ENCODE results near the gene CERT1.
"Not testable (repeated sequence)": the region's sequence is repeated elsewhere in the genome, so short reads cannot be mapped to it uniquely, and the experiment has no call there.

The CERT1 gene

DNA sequence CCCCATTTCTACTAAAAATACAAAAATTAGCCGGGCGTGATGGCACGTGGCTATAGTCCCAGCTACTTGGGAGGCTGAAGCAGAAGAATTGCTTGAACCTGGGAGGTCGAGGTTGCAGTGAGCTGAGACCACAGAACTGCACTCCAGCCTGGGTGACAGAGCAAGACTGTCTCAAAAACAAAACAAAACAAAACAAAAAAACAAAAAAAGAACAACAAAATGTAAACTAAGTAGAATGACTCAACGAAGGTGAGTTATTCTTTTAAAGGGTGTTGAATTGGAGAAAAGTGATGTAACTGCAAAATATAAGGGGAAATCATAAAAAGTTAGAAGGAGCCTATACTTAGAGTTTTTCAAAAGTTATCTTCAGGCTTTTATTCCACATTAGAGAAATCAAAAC lies 6.3 kb downstream of the CERT1 start:
- H3K27ac ChIP-seq (ENCODE audit: extremely low read depth, low read depth, low read length); CTCF ChIA-PET; POLR2A ChIA-PET; H3K36me3 ChIP-seq (ENCODE audit: control insufficient read depth in 2 of 2, insufficient read depth in 1 of 2, low read length in 2 of 2); H3K4me3 ChIP-seq (ENCODE audit: low read depth, low read length); H3K4me1 ChIP-seq (ENCODE audit: control insufficient read depth, insufficient read depth, low read length); H3K9me3 ChIP-seq (ENCODE audit: control insufficient read depth, insufficient read depth, low read depth, low read length): not testable (repeated sequence)

DNA sequence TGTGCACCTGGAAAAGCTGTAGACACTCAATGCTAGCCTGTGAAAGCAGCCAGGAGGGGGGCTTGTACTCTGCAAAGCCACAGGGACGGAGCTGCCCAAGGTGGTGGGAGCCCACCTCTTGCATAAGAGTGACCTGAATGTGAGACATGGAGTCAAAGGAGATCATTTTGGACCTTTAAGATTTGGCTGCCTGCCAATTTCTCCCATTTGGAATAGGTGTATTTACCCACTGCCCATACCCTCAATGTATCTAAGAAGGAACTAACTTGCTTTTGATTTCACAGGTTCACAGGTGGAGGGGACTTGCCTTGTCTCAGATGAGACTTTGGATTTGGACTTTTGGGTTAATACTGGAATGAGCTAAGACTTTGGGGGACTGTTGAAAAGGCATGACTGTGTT lies 12.6 kb downstream of the CERT1 start:
- POLR2A ChIA-PET; CTCF ChIA-PET; H3K27ac ChIP-seq (ENCODE audit: extremely low read depth, low read depth, low read length); H3K9me3 ChIP-seq (ENCODE audit: control insufficient read depth, insufficient read depth, low read depth, low read length); H3K4me1 ChIP-seq (ENCODE audit: control insufficient read depth, insufficient read depth, low read length); H3K36me3 ChIP-seq (ENCODE audit: control insufficient read depth in 2 of 2, insufficient read depth in 1 of 2, low read length in 2 of 2); H3K4me3 ChIP-seq (ENCODE audit: low read depth, low read length): not testable (repeated sequence)

DNA sequence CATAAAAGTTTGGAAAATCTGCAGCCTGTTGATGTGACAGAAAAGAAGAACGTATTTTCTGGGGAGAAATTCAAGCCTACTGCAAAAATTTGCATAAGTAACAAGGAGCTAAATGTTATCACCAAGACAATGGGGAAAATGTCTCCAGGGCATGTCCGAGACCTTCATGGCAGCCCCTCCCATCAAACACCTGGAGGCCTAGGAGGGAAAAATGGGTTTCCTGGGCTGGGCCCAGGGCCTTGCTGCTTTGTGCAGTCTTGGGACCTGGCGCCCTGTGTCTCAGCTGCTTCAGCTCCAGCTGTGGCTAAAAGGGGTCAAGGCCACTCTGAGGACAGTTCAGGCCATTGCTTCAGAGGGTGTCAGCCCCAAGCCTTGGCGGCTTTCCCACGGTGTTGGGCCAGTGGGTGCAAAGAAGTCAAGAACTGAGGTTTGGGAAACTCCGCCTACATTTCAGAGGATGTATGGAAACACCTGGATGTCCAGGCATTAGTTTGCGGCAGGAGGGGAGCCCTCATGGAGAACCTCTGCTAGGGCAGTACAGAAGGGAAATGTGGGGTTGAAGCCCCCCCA lies 13.1 kb downstream of the CERT1 start:
- POLR2A ChIA-PET: no interaction called here
- TF ChIP-seq, protein P1, sequence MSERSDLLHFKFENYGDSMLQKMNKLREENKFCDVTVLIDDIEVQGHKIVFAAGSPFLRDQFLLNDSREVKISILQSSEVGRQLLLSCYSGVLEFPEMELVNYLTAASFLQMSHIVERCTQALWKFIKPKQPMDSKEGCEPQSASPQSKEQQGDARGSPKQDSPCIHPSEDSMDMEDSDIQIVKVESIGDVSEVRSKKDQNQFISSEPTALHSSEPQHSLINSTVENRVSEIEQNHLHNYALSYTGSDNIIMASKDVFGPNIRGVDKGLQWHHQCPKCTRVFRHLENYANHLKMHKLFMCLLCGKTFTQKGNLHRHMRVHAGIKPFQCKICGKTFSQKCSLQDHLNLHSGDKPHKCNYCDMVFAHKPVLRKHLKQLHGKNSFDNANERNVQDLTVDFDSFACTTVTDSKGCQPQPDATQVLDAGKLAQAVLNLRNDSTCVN (tag by site-specific recombination; optimal IDR thresholded peaks at IDR 0.05): no peak
- TF ChIP-seq ZNF585B (tag by site-specific recombination; IDR thresholded peaks at IDR 0.05): peak; percentile 57
- H3K36me3 ChIP-seq (ENCODE audit: control insufficient read depth in 2 of 2, insufficient read depth in 1 of 2, low read length in 2 of 2): peaks cover 0 to 8% of the 10 kb centered on the region in 2 experiments; a peak in 1 of 3 replicates
- H3K9me3 ChIP-seq (ENCODE audit: control insufficient read depth, insufficient read depth, low read depth, low read length): no peaks in the 10 kb centered on the region
- H3K27ac ChIP-seq (ENCODE audit: extremely low read depth, low read depth, low read length): no peak overlapping the region
- H3K4me3 ChIP-seq (ENCODE audit: low read depth, low read length): no peak overlapping the region
- CTCF ChIA-PET: no interaction called here
- H3K4me1 ChIP-seq (ENCODE audit: control insufficient read depth, insufficient read depth, low read length): no peaks in the 10 kb centered on the region

- Histone ChIP-seq H3K4me3 (ENCODE audit: low read depth, low read length) (no peak overlapping the region), H3K36me3 (ENCODE audit: control insufficient read depth in 2 of 2, insufficient read depth in 1 of 2, low read length in 2 of 2) (peaks cover 3 to 8% of the 10 kb centered on the region in 2 experiments; a peak in 1 of 3 replicates), H3K27ac (ENCODE audit: extremely low read depth, low read depth, low read length) (no peak overlapping the region), H3K9me3 (ENCODE audit: control insufficient read depth, insufficient read depth, low read depth, low read length) (no peaks in the 10 kb centered on the region), H3K4me1 (ENCODE audit: control insufficient read depth, insufficient read depth, low read length) (no peaks in the 10 kb centered on the region)
- TF ChIP-seq, protein P2, sequence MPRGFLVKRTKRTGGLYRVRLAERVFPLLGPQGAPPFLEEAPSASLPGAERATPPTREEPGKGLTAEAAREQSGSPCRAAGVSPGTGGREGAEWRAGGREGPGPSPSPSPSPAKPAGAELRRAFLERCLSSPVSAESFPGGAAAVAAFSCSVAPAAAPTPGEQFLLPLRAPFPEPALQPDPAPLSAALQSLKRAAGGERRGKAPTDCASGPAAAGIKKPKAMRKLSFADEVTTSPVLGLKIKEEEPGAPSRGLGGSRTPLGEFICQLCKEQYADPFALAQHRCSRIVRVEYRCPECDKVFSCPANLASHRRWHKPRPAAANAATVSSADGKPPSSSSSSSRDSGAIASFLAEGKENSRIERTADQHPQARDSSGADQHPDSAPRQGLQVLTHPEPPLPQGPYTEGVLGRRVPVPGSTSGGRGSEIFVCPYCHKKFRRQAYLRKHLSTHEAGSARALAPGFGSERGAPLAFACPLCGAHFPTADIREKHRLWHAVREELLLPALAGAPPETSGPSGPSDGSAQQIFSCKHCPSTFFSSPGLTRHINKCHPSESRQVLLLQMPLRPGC (tag by site-specific recombination; IDR thresholded peaks at IDR 0.05): no peak
- TF ChIP-seq, protein P3, sequence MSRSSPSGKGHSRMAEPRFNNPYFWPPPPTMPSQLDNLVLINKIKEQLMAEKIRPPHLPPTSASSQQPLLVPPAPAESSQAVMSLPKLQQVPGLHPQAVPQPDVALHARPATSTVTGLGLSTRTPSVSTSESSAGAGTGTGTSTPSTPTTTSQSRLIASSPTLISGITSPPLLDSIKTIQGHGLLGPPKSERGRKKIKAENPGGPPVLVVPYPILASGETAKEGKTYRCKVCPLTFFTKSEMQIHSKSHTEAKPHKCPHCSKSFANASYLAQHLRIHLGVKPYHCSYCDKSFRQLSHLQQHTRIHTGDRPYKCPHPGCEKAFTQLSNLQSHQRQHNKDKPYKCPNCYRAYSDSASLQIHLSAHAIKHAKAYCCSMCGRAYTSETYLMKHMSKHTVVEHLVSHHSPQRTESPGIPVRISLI (tag by site-specific recombination; IDR thresholded peaks at IDR 0.05): no peak
- TF ChIP-seq ZNF701 (tag by site-specific recombination; IDR thresholded peaks at IDR 0.05) (no peak), ZBTB7A (tag by site-specific recombination; IDR thresholded peaks at IDR 0.05; ENCODE audit: low read depth) (no peak), ZNF214 (tag by site-specific recombination; IDR thresholded peaks at IDR 0.05; ENCODE audit: borderline replicate concordance) (no peak), ZNF433 (tag by site-specific recombination; IDR thresholded peaks at IDR 0.05; ENCODE audit: low read depth) (no peak)
- ChIA-PET CTCF (interaction anchor here (0.6 kb wide), 1 partner anchor 19 kb away, joined by 3 read pairs; no protein-coding TSS in a partner anchor), POLR2A (no interaction called here)
Observed at GRCh38 chr5:75496026-75496425, 15.4 kb downstream of the CERT1 start.

GRCh38 chr5:75491621-75492020 lies 19.8 kb downstream of the CERT1 start:
- H3K27ac ChIP-seq (ENCODE audit: extremely low read depth, low read depth, low read length): no peak overlapping the region
- POLR2A ChIA-PET: no interaction called here
- H3K9me3 ChIP-seq (ENCODE audit: control insufficient read depth, insufficient read depth, low read depth, low read length): no peaks in the 10 kb centered on the region; the same call in 1 of the 2 replicates
- no peaks in the 10 kb centered on the region for H3K4me1 ChIP-seq (ENCODE audit: control insufficient read depth, insufficient read depth, low read length)
- TF ChIP-seq ZNF223 (tag by site-specific recombination; IDR thresholded peaks at IDR 0.05): no peak
- TF ChIP-seq, protein P4, sequence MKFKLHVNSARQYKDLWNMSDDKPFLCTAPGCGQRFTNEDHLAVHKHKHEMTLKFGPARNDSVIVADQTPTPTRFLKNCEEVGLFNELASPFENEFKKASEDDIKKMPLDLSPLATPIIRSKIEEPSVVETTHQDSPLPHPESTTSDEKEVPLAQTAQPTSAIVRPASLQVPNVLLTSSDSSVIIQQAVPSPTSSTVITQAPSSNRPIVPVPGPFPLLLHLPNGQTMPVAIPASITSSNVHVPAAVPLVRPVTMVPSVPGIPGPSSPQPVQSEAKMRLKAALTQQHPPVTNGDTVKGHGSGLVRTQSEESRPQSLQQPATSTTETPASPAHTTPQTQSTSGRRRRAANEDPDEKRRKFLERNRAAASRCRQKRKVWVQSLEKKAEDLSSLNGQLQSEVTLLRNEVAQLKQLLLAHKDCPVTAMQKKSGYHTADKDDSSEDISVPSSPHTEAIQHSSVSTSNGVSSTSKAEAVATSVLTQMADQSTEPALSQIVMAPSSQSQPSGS (tag by site-specific recombination; IDR thresholded peaks at IDR 0.05; ENCODE audit: low read depth): no peak
- TF ChIP-seq, protein P5, sequence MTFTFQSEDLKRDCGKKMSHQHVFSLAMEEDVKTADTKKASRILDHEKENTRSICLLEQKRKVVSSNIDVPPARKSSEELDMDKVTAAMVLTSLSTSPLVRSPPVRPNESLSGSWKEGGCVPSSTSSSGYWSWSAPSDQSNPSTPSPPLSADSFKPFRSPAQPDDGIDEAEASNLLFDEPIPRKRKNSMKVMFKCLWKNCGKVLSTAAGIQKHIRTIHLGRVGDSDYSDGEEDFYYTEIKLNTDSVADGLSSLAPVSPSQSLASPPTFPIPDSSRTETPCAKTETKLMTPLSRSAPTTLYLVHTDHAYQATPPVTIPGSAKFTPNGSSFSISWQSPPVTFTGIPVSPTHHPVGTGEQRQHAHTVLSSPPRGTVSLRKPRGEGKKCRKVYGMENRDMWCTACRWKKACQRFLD (tag by site-specific recombination; IDR thresholded peaks at IDR 0.05): no peak
- no peak for TF ChIP-seq ZNF664 (tag by site-specific recombination; IDR thresholded peaks at IDR 0.05)
- no peak for TF ChIP-seq ZNF843 (tag by site-specific recombination; IDR thresholded peaks at IDR 0.05)
- no peak for TF ChIP-seq ZNF24 (tag by site-specific recombination; IDR thresholded peaks at IDR 0.05)
- CTCF ChIA-PET: no interaction called here
- H3K4me3 ChIP-seq (ENCODE audit: low read depth, low read length): no peak overlapping the region
- H3K36me3 ChIP-seq (ENCODE audit: control insufficient read depth in 2 of 2, insufficient read depth in 1 of 2, low read length in 2 of 2): 0 out of 3 replicates have a peak, but pooled peaks cover 0 to 3% of the 10 kb centered on the region in 2 experiments

Data from HEK293 (cell line).